Measurements from ENCODE around the gene GRIN3B.
A peak's percentile ranks its signal among the peaks of the same experiment; 100 is the strongest.

GRIN3B gene

DNA sequence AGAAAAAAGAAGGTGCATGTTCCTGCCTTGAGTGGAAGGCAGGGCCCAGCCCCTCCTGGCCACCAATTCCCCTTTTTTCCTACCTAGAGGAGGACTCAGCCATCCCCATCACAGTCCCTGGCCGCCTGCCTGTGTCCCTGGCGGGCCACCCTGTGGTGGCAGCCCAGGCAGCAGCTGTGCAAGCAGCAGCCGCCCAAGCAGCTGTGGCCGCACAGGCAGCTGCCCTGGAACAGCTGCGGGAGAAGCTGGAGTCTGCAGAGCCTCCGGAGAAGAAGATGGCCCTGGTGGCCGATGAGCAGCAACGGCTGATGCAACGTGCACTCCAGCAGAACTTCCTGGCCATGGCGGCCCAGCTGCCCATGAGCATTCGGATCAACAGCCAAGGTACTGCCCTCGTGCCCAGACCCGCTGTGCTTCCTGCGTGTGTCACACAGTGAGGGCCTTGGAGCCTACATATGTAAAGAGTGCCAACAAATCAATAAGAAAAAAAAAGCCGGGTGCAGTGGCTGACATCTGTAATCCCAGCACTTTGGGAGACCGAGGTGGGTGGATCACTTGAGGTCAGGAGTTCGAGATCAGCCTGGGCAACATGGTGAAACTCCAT is 33.6 kb upstream of the GRIN3B start:
- DNase-seq = no peak

DNA sequence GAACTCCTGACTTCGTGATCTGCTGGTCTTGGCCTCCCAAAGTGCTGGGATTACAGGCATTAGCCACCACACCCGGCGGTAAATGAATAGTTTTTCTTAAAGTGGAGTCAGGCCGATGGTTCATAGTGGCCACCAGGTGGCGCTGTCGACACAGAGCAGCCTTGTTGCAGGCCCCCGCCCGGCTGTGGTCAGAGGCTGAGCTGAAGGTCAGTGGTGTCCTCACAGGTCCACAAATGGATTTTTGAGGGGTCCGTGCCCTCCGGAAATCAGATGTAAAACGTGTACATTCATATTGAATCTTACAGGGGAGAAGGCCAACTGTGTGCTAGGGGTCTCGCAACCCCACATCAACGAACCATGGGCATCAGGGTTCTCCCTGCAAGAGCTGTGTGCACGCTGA is 29.5 kb upstream of the GRIN3B start:
- DNase-seq = peak; percentile 65

DNA sequence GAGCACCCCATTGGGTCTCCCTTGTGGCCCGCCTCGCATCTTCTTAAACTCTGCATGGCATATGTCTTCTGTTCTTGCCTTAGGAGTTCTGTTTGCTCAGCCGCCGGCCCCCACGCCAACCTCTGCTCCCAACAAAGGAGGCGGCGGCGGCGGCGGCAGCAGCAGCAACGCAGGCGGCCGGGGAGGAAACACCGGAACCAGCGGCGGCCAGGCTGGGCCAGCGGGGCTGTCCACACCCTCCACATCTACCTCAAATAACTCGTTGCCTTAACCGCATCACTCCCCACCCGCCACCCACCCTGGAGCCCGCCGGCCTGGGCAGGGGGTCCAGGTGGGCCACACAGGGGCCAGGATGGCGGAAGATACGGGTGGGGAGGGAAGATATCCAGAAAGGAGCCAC is 28.4 kb upstream of the GRIN3B start:
- DNase-seq = peak; percentile 42

DNA sequence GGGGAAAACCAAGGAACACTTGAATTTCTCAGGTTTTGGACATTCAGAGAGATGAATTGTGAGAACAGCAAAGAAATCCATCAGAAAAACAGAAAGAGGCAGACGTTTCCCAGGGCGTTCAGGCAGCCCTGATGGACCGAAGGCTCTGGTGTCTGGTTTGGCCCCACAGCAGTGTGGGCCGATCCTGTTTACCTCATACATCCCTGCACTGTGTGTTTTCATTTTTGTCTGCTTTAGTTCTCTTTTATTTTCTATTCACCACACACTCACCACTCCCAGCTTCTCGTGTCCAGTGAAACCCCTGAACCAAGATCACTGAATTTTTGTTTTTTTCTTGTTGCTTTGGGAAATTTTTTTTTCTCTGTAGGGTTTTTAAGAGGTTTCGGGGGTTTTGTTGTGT is 27.9 kb upstream of the GRIN3B start:
- no peak for DNase-seq

DNA sequence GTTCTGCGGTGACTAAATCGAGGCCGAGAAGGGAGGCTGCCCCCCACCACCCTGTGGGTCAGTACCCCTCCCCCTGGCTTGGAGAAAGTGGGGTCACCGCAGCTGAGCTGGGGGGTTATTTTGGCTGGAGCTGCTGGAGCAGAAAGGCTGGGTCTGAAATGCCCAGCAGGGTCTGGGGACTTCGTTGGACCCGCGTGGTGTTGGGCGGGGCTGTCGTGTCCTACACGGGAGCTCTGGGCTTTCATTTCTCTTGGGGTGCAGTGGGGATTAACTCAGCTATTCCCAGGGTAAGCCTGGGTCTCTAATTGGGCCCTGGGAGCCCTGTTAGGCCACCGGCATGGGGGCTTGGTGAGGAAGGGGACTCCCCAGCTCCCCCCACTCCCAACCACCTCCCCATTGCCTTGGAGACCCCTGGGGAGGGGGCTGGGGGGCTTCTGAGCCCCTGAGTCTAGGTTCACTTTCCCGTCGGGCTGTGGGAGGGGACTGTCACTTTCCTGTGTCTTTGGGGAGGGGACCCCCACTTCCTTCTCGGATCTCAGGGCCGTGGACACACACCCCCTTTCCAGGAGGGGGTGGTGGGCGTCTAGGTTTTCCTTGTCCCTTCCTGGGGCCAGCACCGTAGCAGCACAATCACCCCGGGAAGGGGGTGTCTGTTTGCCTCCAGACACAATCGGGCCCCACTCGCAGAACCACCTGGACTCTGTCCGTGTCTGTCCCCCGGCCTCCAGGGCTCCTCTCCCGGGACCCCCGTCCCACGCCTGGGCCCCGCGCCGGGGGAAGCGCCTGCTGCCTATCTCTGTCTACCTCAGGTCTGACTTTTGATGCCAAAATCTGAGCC is 26.3 kb upstream of the GRIN3B start:
- peak; percentile 40 for DNase-seq

DNA sequence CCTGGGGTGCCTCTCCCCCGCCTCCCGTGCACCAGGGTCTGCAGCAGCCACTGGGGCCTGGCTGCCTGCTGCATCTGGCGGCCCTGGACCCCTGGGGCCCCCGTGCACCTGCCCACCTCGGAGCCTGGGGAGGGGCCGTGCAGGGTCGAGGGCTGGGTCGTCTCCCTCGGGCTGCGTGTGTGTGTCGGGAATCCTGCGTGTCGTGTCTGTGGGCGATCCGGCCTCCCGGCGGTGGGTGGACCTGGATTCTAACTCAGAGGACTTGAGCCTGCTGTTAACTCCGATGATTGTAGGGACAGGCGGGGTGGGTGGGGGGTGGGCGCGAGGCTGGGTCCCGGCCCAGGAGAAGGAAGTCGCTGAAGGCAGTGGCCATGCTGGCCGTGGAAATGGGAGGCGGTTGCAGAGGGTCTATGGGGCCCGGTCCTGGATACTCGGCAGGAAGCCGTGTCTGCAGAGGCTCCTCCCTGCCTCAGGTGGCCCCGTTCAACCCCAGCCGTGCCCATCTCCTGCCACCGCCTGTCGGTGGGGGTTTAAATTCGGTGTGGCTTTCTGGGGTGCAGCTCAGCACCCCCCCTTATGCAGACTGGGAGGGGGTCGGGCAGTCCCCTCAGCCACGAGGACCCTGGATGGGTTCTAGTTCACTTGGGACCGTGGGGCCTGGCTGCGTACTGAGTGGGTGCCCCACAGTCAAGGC is 25.5 kb upstream of the GRIN3B start:
- peak; percentile 46 for DNase-seq

DNA sequence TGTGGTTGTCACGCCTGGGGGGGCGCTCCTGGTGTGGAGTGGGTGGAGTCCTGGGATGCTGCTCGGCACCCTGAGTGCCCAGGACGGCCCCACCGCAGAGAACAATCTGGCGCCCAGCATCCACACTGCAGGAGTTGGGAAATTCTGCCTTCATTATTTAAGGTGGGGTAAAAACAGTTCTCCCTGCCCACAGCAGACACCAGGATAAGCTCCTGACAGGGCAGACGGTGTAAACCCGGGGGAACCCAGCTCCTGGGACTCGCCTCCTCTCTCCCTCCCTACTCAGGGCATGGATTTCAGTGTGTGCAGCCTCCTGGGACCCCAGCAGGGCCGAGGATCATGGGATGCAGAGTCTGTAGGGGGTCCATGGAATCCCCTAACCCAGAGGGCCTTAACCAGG is 23.7 kb upstream of the GRIN3B start:
- no peak for DNase-seq

DNA sequence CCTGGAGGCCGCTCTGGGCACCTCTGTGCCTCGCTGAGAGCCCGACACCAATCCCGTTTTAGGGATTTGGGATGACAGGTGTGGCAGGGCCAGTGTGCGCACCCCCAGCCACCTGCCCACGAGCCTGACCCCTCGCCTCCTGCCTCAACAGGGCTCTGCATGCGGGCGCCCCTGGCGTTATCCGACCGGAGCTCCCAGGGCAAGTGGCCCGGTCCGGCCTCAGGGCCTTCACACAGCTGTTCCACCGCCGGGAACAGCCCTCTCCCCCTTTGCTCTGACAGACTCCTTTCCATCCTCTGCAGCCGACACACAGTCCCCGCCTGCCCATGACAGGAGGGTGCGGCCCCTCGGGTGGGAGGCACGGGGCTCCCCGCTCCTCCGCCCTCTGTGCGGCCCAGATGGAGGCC is 23.2 kb upstream of the GRIN3B start:
- peak; percentile 51 for DNase-seq

DNA sequence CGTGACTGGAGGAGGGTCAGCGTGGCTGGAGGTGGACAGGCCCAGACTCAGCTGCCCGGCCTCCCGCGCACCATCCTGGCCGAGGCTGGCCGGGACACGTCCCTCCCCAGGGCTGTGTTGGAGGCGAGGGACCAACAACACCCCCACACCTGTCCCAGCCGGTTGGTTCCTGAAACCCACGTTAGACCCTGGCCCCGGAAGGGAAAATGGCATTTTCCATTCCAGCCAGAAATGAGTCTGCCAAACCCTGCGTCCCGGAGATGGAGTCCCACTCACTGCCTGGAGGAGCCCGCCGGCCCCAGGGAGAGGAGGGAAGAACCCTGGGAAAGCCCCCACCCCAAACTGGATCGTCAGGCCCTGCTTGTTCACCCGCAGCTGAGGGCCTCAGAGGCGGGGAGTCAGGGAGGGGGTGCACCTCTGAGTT is 20.9 kb upstream of the GRIN3B start:
- DNase-seq = peak; percentile 61

DNA sequence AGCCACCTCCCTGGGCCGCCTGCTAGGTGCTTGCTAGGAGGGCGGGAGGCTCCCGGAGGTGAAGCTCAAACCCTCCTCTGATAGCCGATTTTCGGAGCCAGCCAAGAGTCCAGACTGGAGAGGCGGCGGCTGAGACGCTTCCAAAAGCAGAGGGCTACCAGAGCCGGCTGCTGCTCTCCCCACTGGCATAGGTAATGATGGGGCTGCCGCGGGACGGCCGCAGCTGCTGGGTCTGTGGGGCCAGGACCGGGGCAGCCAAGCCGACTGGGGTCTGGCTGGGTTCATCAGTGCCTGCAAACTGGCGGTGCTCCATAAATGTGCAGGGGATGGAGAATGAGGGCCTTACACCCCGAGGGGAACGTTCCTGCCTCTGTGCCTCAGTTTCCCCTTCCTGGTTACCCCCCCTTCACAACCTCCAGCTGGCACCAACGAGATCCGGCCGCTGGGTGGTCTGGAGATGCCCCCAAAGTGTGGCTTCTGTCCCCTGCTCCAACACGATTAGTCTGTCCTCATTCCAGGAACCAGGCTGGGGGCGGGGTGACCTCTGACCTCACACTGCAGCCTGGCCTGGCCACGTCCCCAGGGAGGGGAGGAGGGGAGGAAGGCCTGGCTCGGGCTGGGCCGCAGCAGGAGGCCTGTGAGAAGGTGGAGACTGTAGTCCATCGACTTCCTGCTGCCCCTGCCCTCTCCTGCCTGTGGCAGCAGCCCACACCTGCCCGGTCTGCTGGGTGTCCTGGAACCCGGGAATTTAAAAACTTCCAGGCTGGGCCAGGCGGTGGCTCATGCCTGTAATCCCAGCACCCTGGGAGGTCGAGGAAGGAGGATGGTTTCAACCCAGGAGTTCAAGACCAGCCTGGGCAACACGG is 19.9 kb upstream of the GRIN3B start:
- DNase-seq = peak; percentile 96

DNA sequence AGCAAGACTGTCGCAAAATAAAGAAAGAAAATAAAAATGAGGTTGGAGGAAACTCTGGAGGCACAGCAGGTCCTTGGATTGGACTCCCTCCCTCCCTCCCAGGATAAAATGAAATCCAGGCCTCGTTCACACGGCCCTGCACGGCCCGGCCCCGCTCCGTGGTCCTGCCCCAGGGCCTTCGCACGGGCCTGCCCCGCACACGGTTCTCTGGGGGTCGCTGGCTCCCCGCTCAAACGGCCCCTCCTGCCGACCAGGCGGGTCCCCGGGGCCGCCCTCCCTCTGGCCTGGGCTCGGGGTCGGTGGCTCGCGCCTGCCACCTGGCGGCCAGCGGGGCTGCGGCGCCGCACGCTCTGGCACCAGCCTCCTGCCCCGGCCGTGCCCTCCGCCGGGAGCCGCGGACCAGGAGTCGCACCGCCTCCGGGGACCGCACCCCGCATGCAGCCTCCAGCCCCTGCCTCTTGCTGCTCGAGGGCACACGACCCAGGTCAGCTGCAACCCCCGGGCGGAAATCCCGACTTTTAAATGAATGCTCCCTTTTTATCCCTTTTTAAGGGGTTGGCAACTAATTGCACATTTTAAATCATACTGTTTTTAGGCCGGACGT is 17.6 kb upstream of the GRIN3B start:
- peak; percentile 85 for DNase-seq

DNA sequence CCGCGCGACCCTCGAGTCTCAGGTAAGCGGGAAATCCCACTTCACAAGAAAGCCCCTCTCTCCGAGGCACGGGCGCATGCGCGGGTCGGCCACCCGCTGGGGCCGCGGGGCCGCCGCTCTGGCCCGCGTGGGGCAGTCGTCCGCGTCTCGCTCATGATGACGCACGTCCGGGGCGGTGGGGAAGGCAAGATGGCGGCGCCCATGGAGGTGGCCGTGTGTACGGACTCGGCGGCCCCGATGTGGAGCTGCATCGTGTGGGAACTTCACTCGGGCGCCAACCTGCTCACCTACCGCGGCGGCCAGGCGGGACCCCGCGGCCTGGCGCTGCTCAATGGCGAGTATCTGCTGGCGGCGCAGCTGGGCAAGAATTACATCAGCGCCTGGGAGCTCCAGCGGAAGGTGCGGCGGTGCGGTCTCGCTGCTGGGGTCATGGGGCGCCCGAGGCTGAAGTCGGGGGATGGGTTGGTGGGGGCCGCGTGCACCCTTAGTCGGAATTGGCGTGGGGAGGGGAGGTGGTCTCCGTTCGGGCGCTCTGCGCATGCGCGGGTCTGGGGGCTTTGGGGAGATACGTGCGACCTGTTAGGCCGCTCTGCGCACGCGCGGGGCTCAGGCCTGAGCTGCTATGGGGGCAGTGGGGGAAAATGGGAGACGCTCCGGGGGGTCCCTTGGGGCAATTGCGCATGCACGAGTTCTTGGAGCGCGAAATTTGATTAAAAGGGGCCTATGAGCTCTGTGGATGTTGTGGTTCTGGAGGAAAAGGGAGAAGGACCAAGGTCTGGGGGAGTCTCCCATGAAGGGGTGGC is 15.9 kb upstream of the GRIN3B start, which contains the start of gene WDR18:
TSS of gene WDR18 (plus strand) at position 181 of the 803 bp plus-strand sequence. CDS start at position 190, 9 bp downstream.
- peak; percentile 93 for DNase-seq

DNA sequence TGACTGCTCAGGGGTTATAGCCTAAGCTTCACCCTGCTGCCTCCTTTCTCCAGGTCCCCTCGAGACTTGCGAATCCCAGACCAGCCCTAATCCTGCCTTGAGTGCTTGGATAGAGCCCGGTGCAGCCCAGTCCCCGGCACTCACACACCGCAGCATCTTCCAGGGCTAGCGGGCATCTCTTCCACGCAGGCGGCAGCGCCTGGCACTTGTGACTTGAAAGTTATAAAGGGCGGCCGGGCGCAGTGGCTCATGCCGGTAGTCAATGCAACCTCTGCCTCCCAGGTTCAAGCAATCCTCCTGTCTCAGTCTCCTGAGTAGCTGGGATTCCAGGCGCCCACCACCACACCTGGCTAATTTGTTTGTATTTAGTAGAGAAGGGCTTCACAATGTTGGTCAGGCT is 14.1 kb upstream of the GRIN3B start:
- no peak for DNase-seq

DNA sequence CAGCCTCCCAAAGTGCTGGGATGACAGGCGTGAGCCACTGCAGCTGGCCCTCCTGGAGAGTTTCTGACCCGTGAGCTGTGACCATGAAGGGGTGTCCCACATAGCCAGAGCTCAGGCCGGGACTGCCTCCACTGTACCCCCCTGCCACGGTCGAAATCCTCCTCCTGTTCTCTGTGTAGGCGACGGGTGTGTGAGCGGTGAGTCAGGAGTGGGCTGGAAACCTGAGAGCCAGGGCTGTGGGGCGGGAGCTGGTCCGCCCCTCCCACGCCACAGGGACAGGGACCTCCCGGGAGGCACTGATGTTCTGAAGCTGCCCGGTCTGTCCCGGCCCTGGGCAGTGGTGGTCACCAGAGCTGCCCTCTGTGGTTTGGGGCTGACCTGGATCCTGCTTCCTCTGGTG is 12.1 kb upstream of the GRIN3B start:
- no peak for DNase-seq

DNA sequence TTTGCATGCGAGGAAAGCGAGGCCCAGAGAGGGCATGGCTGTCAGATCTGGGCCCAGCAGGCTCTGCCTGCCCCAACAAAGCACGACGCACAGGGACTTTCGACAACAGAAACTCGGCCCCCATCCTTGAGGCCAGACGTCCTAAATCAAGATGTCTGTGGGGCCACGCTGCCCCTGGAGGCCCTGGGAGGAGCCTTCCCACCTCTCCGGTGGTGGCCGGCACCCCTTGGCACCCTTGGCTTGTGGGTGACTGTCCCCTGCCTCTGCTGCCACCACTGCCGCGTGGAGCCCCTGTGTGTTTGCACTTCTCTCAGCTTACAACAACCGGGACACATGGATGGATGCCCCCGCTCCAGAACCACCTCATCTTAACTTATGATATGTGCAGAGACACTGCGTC is 11.7 kb upstream of the GRIN3B start:
- DNase-seq = no peak

DNA sequence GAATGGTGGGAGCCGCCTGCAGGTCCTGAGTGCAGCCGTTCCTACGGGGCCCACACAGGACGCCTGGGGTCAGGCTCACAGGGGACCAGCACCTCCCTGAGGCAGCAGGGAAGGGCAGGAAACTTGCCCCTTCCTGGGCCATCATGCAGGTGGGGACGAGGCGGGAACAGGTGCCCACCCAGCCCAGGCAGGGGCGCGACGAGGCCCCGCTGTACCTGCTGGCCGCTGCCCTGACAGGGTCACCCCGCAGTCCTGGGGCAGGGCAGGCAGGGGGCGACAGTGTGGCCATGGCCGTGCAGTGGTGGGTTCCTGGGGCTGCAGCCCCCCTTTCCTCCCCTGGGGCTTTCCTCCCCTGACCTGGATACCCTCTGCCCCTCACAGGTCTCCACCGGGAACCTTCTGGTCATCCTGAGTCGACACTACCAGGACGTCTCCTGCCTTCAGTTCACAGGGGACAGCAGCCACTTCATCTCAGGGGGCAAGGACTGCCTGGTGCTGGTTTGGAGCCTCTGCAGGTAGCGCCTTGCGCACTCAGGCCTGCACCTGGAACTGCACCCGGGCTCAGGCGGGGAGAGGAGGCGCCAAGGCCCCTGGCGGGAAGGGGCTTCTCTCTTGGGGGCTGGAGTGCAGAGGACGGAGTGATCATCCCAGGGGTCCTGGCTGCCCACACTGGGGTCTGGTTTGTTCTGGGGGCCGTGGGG is 10.7 kb upstream of the GRIN3B start:
- DNase-seq = no peak

DNA sequence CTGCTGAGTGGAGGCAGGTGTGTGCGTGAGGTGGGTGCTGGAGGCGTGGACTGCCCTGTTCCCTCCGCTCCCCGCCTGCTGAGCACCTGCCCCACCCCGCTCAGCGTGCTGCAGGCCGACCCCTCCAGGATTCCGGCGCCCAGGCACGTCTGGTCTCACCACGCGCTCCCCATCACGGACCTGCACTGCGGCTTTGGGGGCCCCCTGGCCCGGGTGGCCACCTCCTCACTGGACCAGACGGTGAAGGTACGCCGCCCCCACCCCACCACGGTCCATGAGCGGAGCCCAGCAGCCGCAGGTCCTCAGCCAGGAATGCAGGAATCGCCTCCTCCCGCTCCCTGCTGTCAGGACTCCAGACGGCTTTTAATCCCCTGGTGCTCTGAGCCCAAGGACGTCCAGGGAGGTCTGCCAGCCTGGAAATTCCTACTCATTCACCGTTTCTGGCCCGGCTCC is 10.1 kb upstream of the GRIN3B start:
- DNase-seq = no peak

DNA sequence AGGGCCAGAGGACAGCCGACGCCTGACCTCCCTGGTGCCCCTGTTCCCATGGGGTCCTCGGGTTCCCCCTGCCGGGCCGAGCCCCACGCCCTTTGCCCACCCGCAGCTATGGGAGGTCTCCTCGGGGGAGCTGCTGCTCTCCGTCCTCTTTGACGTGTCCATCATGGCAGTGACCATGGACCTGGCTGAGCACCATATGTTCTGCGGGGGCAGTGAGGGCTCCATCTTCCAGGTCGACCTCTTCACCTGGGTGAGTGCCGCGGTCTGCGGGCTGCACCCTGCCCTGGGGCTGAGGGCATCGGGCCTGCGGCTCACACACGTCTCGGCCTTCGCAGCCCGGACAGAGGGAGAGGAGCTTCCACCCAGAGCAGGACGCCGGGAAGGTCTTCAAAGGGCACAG is 9.5 kb upstream of the GRIN3B start:
- no peak for DNase-seq

DNA sequence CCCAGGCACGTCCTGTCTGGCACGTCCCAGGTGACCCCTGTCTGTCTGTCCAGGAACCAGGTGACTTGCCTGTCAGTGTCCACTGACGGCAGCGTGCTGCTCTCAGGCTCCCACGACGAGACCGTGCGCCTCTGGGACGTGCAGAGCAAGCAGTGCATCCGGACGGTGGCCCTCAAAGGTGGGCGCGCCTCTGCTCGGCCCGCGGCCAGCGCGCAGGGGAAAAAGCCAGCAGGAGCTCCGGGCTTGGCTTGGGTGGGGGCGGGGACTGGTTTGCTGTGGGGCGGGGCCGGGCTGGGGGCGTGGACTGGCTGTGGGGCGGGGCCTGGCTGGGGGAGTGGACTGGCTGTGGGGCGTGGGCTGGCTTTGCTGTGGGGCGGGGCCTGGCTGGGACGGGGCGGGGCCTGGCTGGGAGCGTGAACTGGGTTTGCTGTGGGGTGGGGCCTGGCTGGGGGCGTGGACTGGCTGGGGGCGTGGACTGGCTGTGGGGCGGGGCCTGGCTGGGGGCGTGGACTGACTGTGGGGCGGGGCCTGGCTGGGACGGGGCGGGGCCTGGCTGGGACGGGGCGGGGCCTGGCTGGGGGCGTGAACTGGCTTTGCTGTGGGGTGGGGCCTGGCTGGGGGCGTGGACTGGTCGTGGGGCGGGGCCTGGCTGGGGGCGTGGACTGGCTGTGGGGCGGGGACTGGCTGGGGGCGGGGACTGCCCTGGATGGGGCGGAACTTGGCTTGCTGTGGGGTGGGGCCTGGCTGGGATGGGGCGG is 8.9 kb upstream of the GRIN3B start:
- peak; percentile 89 for DNase-seq
